IMR-90 (cell line): Measurements from ENCODE around the gene ABL2. TPM values are rescaled to one million over a fixed set of nuclear protein-coding genes. Genes with fewer than 3 reads are reported as not detected.
"Not testable (repeated sequence)": the region's sequence is repeated elsewhere in the genome, so short reads cannot be mapped to it uniquely, and the experiment has no call there.

ENCODE experiments used
- ATAC-seq: fragments of 200-7000 bp; cut with Tn5 transposase; 2 replicates; pipeline ENCODE4 v1.9.1; 2020; ENCODE audit warnings: low read depth, mild to moderate bottlenecking, moderate library complexity
- BruUV-seq: library from RNA; stranded (reverse); fragments of 400-500 nt; replicated peaks from 2 replicates; lab custom pipeline; 2021; lab: Mats Ljungman, UMichigan
- CTCF ChIA-PET: fragments of 300-600 bp; formaldehyde crosslinking; extraction: SDS; loops from one replicate; lab custom pipeline; 2021; ENCODE audit warnings: antibody characterized with exemption; lab: Yijun Ruan, JAX
- POLR2A ChIA-PET: fragments of 300-600 bp; sonication (Branson Sonifier 250); formaldehyde crosslinking; loops from one replicate; lab custom pipeline; 2022; ENCODE audit warnings: antibody characterized with exemption; ENCODE audit not compliant: unreplicated experiment; lab: Charles Lee
- DNase-seq: peaks from one replicate; pipeline ENCODE4 v3.0.0; 2013
- H2AFZ ChIP-seq: replicated peaks from 2 replicates; pipeline ENCODE3; 2013; ENCODE audit warnings: low read length, mild to moderate bottlenecking; ENCODE audit not compliant: poor library complexity
- H2AK5ac ChIP-seq: 2 replicates; pipeline ENCODE4 v1.6.1; 2013; ENCODE audit warnings: low read depth, low read length, inconsistent platforms
- H2AK9ac ChIP-seq: replicated peaks from 2 replicates; pipeline ENCODE3; 2013; ENCODE audit warnings: mild to moderate bottlenecking, low read depth, low read length, moderate library complexity; ENCODE audit not compliant: poor library complexity
- H2BK120ac ChIP-seq: 2 replicates; pipeline ENCODE4 v1.6.1; 2013; ENCODE audit warnings: low read depth, low read length, inconsistent platforms
- H2BK15ac ChIP-seq: 3 replicates; pipeline ENCODE4 v1.6.1; 2013; ENCODE audit warnings: low read depth, low read length, inconsistent platforms
- H2BK20ac ChIP-seq: 2 replicates; pipeline ENCODE4 v1.6.1; 2013; ENCODE audit warnings: low read depth, mild to moderate bottlenecking, inconsistent platforms, low read length, moderate library complexity
- H2BK5ac ChIP-seq: 2 replicates; pipeline ENCODE4 v1.6.1; 2013; ENCODE audit warnings: mild to moderate bottlenecking, low read depth, low read length, inconsistent platforms; ENCODE audit not compliant: poor library complexity, severe bottlenecking
- H3K14ac ChIP-seq: replicated peaks from 2 replicates; pipeline ENCODE4 v1.6.1; 2013; ENCODE audit warnings: low read depth, low read length, inconsistent platforms
- H3K18ac ChIP-seq: 2 replicates; pipeline ENCODE4 v1.6.1; 2013; ENCODE audit warnings: low read depth, low read length, control low read depth
- H3K23ac ChIP-seq: 2 replicates; pipeline ENCODE4 v1.6.1; 2013; ENCODE audit warnings: low read depth, low read length, inconsistent platforms
- H3K27ac ChIP-seq: 2 replicates; pipeline ENCODE4 v1.5.1; 2013; ENCODE audit warnings: mild to moderate bottlenecking, control low read depth, low read length; ENCODE audit not compliant: insufficient read depth
- H3K27me3 ChIP-seq: 2 replicates; pipeline ENCODE4 v1.6.1; 2013; ENCODE audit warnings: low read length; ENCODE audit not compliant: control insufficient read depth, insufficient read depth
- H3K36me3 ChIP-seq: 2 replicates; pipeline ENCODE4 v1.6.1; 2013; ENCODE audit warnings: low read length, mixed read lengths; ENCODE audit not compliant: control insufficient read depth, insufficient read depth
- H3K4ac ChIP-seq: 2 replicates; pipeline ENCODE4 v1.6.1; 2013; ENCODE audit warnings: low read depth, low read length, inconsistent platforms
- H3K4me1 ChIP-seq: 2 replicates; pipeline ENCODE4 v1.6.1; 2013; ENCODE audit warnings: low read length, mixed read lengths; ENCODE audit not compliant: control insufficient read depth, insufficient read depth
- H3K4me2 ChIP-seq: 2 replicates; pipeline ENCODE4 v1.6.1; 2013; ENCODE audit warnings: low read depth, mild to moderate bottlenecking, control low read depth, low read length, moderate library complexity
- H3K4me3 ChIP-seq: 2 replicates; pipeline ENCODE4 v1.5.1; 2013; ENCODE audit warnings: low read depth, mild to moderate bottlenecking, control low read depth, low read length, moderate library complexity; ENCODE audit not compliant: insufficient read depth
- H3K56ac ChIP-seq: 2 replicates; pipeline ENCODE4 v1.6.1; 2013; ENCODE audit warnings: low read length, inconsistent platforms; ENCODE audit not compliant: insufficient read depth; ENCODE audit errors: extremely low read depth
- H3K79me1 ChIP-seq, 2 experiments: 2 replicates each; pipeline ENCODE4 v1.6.1; 2013; ENCODE audit warnings: low read length in 2 of 2, inconsistent platforms in 1 of 2, low read depth in 1 of 2
- H3K9ac ChIP-seq: 2 replicates; pipeline ENCODE4 v1.6.1; 2013; ENCODE audit warnings: low read depth, low read length, control low read depth
- H3K9me1 ChIP-seq: 2 replicates; pipeline ENCODE4 v1.6.1; 2013; ENCODE audit warnings: low read length, inconsistent platforms; ENCODE audit not compliant: insufficient read depth
- H3K9me3 ChIP-seq: 2 replicates; pipeline ENCODE4 v1.6.1; 2013; ENCODE audit warnings: low read length; ENCODE audit not compliant: control insufficient read depth, insufficient read depth
- H4K20me1 ChIP-seq: 2 replicates; pipeline ENCODE4 v1.6.1; 2013; ENCODE audit warnings: low read length, inconsistent platforms; ENCODE audit not compliant: insufficient read depth
- H4K5ac ChIP-seq: 2 replicates; pipeline ENCODE4 v1.6.1; 2013; ENCODE audit warnings: mild to moderate bottlenecking, low read depth, low read length, control low read depth
- H4K8ac ChIP-seq, 2 experiments: 2 replicates each; pipeline ENCODE4 v1.6.1; 2013; ENCODE audit warnings: low read depth in 2 of 2, low read length in 2 of 2, control low read depth in 1 of 2, inconsistent platforms in 1 of 2
- H4K91ac ChIP-seq: 2 replicates; pipeline ENCODE4 v1.6.1; 2013; ENCODE audit warnings: low read depth, low read length, inconsistent platforms; ENCODE audit not compliant: insufficient read depth
- CEBPB ChIP-seq: IDR thresholded peaks from 2 replicates; pipeline ENCODE4 v1.6.1; 2012; ENCODE audit warnings: low read depth, low read length, improper control_type of control experiment
- MAFK ChIP-seq: IDR thresholded peaks from 2 replicates; pipeline ENCODE4 v1.6.1; 2012; ENCODE audit warnings: low read depth, low read length, improper control_type of control experiment
- WGBS, 2 experiments: methylation state at CpG; one replicate each; pipeline versions ENCODE4 v1.1.5 to v1.1.7; 2013; ENCODE audit warnings: missing lambda C conversion rate in 2 of 2; ENCODE audit not compliant: insufficient read length in 1 of 2; ENCODE audit errors: extremely low coverage in 2 of 2; 5-methylcytosine and 5-hydroxymethylcytosine counted together
- dilution Hi-C: fragments of 300-500 bp; cut with HindIII; formaldehyde crosslinking; loops from one replicate; pipeline ENCODE4 v1.14.3; 2018; ENCODE audit warnings: low sequenced_read_pairs; ENCODE audit not compliant: unreplicated experiment
- in situ Hi-C: fragments of 300-500 bp; cut with MboI; formaldehyde crosslinking; loops from 3 replicates; pipeline ENCODE4 v1.14.3; 2019; ENCODE audit warnings: low sequenced_read_pairs, inconsistent platforms, mixed read lengths
- intact Hi-C: fragments of 100-400 bp; cut with micrococcal nuclease; formaldehyde crosslinking; loops from 2 replicates; pipeline ENCODE4 v1.10.0; 2022
- polyA plus RNA-seq, 3 experiments: library from polyadenylated mRNA; depleted of rRNA; stranded (reverse); fragments of >200 nt; gene quantifications; 2 replicates each; pipeline ENCODE4 v1.2.3, GENCODE V29; 2012; ENCODE audit warnings: low replicate concordance in 1 of 3
- total RNA-seq: library from RNA; depleted of rRNA; stranded (reverse); fragments of >200 nt; gene quantifications from 2 replicates; pipeline ENCODE4 v1.2.3, GENCODE V29; 2012
- TF ChIP-seq, protein P1 (sequence below): conservative IDR thresholded peaks from 2 replicates; pipeline ENCODE4 v1.5.1; 2012; ENCODE audit warnings: mild to moderate bottlenecking, low read depth, low read length, improper control_type of control experiment

ABL2 gene
- total and polyA plus RNA-seq, 2 of the 4 experiments (the other 2 are of a cell fraction): 9.7 to 110 TPM

DNA sequence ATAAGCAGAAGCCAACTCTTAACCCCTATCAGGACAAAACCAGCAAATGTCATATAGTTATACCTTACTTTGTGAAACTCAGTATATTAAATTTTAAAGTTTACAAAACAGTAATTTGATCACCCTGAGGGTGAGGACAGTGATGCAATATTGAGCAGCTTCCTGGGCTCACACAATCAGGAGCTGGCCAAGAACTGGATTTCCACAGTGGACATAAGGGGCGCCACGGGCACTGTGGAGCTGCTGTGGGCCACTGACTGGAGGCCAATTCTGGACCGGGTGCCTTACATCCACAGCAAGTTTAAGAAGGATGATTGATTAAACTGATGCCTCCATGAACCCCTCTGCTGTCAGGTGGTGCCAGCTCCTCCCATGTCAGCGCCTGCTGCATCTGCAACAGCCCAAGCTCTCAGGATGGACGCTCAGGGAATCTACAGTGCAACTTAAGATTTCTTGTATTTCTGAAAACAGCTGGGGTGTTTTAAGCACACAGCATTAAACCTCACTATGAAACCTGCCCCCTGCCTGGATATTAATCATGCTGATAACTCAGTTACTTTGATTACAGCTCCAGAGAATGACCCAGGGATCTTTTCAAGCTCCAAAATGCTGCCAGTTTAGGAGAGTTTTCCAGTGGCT, 91.7 kb downstream of the ABL2 start:
- H3K14ac ChIP-seq: 0 out of 2 replicates have a peak overlapping the region, but pooled peaks have one; percentile 48
- H3K9ac ChIP-seq: no peak overlapping the region
- ChIA-PET POLR2A (no interaction called here), CTCF (interaction anchor here (0.5 to 1.2 kb wide), 2 partner anchors 11 to 17 kb away, joined by 3 read pairs; no protein-coding TSS in a partner anchor)
- H2AK9ac ChIP-seq: peak overlapping the region; percentile 75
- H3K9me3 ChIP-seq: no peaks in the 10 kb centered on the region
- 80% methylated on average over 2 of the region's 5 CpGs; no CpG with 5 or more reads in 1 of the 2 experiments for WGBS, 2 experiments
- peak overlapping the region; percentile 13; the same call in 1 of the 2 replicates for H3K23ac ChIP-seq
- no peak overlapping the region for H4K5ac ChIP-seq
- BruUV-seq: no TSS peak
- peak overlapping the region; percentile 6; the same call in 1 of the 2 replicates for H3K27ac ChIP-seq
- no peak overlapping the region for H3K56ac ChIP-seq
- in situ Hi-C loops (no loop called here), intact Hi-C loops (no loop called here), dilution Hi-C loops (no loop called here)
- no peak overlapping the region for H2BK15ac ChIP-seq
- H3K79me1 ChIP-seq: peaks cover 0 to 22% of the 10 kb centered on the region in 2 experiments; a peak in 3 of 4 replicates
- no peak overlapping the region for H4K8ac ChIP-seq
- H2BK5ac ChIP-seq: no peak overlapping the region
- TF ChIP-seq, protein P1, sequence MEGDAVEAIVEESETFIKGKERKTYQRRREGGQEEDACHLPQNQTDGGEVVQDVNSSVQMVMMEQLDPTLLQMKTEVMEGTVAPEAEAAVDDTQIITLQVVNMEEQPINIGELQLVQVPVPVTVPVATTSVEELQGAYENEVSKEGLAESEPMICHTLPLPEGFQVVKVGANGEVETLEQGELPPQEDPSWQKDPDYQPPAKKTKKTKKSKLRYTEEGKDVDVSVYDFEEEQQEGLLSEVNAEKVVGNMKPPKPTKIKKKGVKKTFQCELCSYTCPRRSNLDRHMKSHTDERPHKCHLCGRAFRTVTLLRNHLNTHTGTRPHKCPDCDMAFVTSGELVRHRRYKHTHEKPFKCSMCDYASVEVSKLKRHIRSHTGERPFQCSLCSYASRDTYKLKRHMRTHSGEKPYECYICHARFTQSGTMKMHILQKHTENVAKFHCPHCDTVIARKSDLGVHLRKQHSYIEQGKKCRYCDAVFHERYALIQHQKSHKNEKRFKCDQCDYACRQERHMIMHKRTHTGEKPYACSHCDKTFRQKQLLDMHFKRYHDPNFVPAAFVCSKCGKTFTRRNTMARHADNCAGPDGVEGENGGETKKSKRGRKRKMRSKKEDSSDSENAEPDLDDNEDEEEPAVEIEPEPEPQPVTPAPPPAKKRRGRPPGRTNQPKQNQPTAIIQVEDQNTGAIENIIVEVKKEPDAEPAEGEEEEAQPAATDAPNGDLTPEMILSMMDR: 0 out of 2 replicates have a peak, but pooled peaks have one; percentile 5
- TF ChIP-seq CEBPB (peak; percentile 94), MAFK (no peak)
- H3K36me3 ChIP-seq: peaks cover 2% of the 10 kb centered on the region; the same call in 1 of the 2 replicates
- H3K18ac ChIP-seq: no peak overlapping the region
- H3K4ac ChIP-seq: no peak overlapping the region; the same call in 1 of the 2 replicates
- H4K20me1 ChIP-seq: peaks cover 42% of the 10 kb centered on the region
- DNase-seq (peak; percentile 57), ATAC-seq (peak; percentile 48)
- H3K4me1 ChIP-seq: peaks cover 10% of the 10 kb centered on the region
- H2AFZ ChIP-seq: peak overlapping the region; percentile 45
- H4K91ac ChIP-seq: no peak overlapping the region
- no peaks in the 10 kb centered on the region; the same call in 1 of the 2 replicates for H3K9me1 ChIP-seq
- no peaks in the 10 kb centered on the region for H3K27me3 ChIP-seq
- H2BK120ac ChIP-seq: peak overlapping the region; percentile 67; the same call in 1 of the 2 replicates
- no peak overlapping the region for H3K4me3 ChIP-seq
- peak overlapping the region; percentile 42 for H3K4me2 ChIP-seq
- no peak overlapping the region for H2BK20ac ChIP-seq
- H2AK5ac ChIP-seq: 0 out of 2 replicates have a peak overlapping the region, but pooled peaks have one; percentile 18

DNA sequence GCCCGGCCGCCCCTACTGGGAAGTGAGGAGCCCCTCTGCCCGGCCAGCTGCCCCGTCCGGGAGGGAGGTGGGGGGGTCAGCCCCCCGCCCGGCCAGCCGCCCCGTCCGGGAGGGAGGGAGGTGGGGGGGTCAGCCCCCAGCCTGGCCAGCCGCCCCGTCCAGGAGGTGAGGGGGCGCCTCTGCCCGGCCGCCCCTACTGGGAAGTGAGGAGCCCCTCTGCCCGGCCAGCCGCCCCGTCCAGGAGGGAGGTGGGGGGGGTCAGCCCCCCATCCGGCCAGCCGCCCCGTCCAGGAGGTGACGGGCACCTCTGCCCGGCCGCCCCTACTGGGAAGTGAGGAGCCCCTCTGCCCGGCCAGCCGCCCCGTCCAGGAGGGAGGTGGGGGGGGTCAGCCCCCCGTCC, 93.8 kb downstream of the ABL2 start:
- Histone ChIP-seq H3K4me1 (peaks cover 11% of the 10 kb centered on the region), H4K20me1 (peaks cover 37% of the 10 kb centered on the region), H3K79me1 (peaks cover 0 to 25% of the 10 kb centered on the region in 2 experiments; a peak in 3 of 4 replicates)
- H3K9ac ChIP-seq, H4K8ac ChIP-seq, H2AFZ ChIP-seq, H2BK20ac ChIP-seq, H3K27me3 ChIP-seq, intact Hi-C loops, H3K36me3 ChIP-seq, CTCF ChIA-PET, H3K4me3 ChIP-seq, DNase-seq, H2AK5ac ChIP-seq, ATAC-seq, H3K14ac ChIP-seq, H2BK5ac ChIP-seq, H3K9me3 ChIP-seq, H3K27ac ChIP-seq, in situ Hi-C loops, POLR2A ChIA-PET, H3K23ac ChIP-seq, dilution Hi-C loops, H3K9me1 ChIP-seq, H4K5ac ChIP-seq, H4K91ac ChIP-seq, H3K4me2 ChIP-seq, H3K56ac ChIP-seq, H2AK9ac ChIP-seq, H3K4ac ChIP-seq, H2BK120ac ChIP-seq, BruUV-seq, H2BK15ac ChIP-seq, H3K18ac ChIP-seq: not testable (repeated sequence)
- no CpG with 5 or more reads among the region's 28 CpGs for WGBS, 2 experiments
